NCI-H774 (cell line): ENCODE data around the gene MICAL2.

Source experiments
- DNase-seq: peaks from one replicate; lab custom pipeline; 2025; lab: John Stamatoyannopoulos, UW

Gene MICAL2

GRCh38 chr11:12272821-12273617 lies 162.6 kb downstream of the MICAL2 start:
- no peak for DNase-seq

DNA sequence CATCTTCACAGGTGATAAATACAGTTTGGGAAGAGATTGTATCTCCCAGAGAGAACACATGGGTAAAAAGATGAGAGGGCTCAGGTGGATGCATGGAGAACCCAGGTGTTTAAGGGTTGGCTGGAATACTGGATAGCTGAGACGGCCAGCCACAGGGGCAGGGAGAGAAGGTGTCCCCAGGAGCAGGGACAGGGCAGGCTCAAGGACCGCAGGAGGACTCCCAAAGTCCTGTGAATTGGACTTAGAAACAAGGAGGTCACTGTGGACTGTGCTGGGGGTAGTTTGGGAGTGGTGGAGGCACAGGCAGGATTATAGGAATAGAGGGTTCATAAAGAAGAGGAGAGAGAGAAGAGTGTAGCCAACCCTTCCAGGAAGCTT lies 163.2 kb downstream of the MICAL2 start:
- DNase-seq = no peak

DNA sequence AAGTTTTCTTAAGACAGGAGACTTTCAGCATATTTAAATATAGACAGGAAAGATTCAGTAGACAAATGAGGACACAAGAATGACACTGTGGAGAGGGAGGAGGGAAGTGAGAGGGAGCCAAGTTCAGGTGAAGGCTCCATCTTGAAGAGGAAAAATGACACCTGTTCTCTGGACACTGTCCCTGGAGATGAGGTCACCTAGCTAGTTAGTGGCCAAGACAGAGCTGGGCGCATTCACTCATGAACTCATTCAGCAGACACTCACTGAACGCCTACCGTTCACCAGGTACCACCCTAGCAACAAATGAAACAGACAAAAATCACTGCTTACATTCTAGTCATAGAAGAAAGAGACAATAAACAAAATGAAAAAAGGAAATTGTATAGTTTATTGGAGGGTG lies 163.7 kb downstream of the MICAL2 start:
- no peak for DNase-seq

DNA sequence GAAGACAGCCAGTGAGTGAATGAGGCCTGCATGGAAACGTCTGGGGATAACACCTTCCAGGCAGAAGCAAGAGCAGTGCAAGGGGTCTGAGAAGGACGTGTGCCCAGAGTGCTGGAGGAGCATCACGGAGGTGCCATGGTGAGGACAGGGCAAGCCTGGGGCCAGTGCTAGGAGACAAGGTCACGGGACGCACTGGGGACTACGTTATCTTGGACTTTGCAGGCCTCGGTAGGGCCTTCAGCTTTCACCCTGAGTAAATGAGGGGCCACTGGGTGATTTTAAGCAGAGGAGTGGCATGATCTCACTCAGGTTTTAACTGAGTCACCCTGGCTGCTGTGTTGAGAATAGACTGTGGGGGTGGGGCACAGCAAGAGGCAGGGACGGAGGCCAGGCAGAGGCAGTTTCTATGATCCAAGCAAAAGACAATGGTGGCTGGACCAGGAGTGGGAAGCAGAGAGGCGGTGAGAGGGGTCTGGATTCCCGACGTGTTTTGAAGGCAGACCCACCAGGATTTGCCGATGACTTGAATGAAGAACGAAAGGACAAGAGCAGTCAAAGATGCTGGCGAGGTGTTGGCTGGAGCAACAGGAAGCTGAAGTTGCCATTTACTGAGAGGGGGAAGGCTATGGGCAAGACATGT lies 164.3 kb downstream of the MICAL2 start:
- no peak for DNase-seq

DNA sequence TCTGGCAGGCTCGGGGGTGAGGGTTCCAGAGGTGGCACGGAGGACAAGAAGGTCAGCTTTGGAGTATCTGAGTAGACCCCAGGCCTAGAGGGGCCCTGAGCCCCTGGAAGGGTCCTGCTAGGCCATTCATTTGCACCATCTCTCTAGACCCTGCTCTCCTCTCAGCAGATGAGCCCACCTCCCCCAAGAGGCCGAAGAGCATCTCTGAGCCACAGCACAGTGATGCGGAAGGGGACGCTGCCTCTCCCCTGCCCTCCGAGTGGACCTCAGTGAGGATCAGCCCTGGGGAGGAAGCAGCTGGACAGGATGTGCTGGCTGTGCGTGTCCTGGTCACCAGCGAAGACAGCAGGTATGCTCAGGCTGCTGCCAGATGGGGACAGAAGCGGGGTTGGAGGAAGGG lies 165.4 kb downstream of the MICAL2 start:
- DNase-seq = no peak

DNA sequence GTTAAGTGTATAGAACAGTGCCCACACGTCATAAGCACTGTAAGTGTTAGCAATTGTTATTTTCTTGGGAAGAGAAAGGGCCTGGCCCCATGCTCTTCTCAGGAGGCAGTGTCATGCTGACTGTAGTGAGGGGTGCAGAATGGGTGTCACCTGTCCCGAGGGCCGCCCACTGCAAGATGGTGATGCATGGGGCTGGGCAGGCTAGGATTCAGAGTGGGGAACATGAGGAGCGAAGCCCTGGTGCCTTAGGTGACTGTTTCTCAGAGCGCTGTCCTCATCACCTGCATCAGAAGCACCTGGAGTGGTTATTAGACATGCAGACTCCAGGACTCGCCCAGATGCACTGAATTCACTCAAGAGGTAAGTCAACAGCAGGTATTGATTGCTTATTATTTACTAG lies 166.0 kb downstream of the MICAL2 start:
- peak; percentile 73 for DNase-seq

- peak; percentile 38 for DNase-seq
These were observed 166.6 kb downstream of the MICAL2 start for GRCh38 chr11:12276831-12277475.

- no peak for DNase-seq
These were observed 168.6 kb downstream of the MICAL2 start for GRCh38 chr11:12278766-12279671.

- DNase-seq = no peak
These were observed 169.3 kb downstream of the MICAL2 start for GRCh38 chr11:12279672-12280108.

DNA sequence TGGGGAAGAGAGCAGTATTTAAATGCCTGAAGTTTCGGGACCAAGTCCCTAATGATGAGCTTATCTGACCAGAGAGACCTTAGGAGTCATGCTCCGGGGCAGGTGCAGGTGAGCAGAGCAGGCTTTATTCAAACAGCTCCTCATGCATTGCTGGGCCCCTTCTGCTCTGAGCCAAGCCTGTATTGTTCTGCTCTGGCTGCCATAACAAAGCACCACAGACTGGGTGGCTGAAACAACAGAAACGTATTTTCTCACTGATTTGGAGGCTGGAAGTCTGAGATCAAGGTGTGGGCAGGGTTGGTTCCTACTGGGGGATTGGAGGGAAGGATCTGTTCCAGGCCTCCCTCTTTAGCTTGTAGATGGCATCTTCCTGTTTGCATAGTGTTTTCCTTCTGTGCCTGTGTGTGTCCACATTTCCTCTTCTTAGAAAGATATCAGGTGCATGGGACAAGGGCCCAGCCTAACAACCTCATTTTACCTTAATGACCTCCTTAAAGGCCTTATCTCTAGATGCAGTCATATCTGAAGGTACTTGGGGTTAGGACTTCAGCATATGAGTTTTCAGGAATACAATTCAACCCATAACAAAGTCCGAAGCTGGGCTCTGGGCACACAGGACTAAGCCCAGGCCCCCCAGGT lies 169.9 kb downstream of the MICAL2 start:
- DNase-seq = peak; percentile 40

- DNase-seq = no peak
These were observed 170.6 kb downstream of the MICAL2 start for GRCh38 chr11:12280838-12281565.

GRCh38 chr11:12281571-12282478 lies 171.4 kb downstream of the MICAL2 start:
- DNase-seq = peak; percentile 75

DNA sequence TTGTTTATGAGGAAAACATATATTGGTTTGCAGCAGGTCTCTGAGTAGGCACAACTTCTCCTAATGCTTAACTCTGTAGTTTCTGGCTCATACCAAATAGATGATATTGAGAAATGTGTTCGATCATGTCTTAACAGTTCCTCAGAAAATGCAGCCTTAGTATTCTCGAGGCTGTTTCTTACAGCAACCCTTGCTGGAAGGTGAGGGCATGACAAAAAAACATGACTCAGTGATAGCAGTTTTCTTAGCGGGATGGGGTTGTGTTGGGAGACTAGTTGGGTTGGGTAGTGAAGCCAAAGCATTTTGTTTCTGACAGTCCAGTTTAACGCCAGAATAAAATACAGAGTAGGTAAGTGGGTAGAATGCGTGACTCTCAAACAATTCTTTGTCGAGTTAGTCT lies 172.3 kb downstream of the MICAL2 start:
- DNase-seq = no peak

GRCh38 chr11:12284316-12285050 lies 174.1 kb downstream of the MICAL2 start:
- no peak for DNase-seq

DNA sequence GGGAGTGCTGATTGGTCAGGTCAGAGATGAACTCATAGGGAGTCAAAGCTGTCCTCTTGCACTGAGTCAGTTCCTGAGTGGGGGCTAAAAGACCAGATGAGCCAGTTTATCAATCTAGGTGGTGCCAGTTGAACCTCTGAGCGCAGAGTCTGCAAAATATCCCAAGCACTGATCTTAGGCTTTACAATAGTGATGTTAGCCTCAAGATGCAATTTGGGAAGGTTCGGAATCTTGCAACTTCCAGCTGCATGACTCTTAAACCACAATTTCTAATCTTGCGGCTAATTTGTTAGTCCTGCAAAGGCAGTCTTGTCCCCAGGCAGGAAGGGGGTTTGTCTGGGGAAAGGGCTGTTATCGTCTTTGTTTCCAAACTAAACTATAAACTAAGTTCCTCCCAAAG lies 174.7 kb downstream of the MICAL2 start:
- DNase-seq = no peak

DNA sequence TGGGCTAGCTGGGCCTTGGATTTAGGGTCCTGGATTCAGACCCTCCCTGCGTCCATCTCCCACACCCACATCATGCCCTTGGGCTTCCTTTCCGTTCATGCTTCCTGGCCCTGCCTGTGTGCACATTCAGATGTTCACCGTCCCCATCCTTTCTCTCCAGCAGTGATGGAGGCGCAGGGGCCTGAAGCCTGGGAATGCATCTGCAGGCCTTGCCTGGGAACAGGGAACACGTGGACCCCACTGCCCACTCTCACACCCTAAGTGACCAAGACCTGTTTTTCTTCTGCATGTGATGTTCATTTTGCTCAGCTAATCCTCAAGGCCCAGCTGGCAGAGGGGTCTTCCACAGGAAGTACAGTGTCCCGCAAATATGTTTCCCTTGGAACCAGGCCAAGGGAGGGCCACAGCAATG lies 175.4 kb downstream of the MICAL2 start:
- no peak for DNase-seq

DNA sequence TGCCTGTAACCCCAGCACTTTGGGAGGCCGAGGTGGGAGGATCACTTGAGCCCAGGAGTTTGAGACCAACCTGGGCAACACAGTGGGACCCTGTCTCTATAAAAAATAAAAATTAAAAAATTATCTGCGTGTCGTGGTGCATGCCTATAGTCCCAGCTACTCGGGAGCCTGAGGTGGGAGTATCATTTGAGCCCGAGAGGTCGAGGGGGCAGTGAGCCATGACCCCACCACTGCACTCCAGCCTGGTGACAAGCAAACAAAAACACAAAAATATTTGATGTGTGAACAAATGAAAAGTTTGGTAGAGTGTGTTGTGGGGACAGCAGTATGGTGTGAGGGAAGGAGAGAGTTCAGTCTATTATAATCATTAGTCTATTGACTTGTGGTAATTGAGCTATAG lies 176.2 kb downstream of the MICAL2 start:
- no peak for DNase-seq

- DNase-seq = no peak
These were observed 176.6 kb downstream of the MICAL2 start for GRCh38 chr11:12287009-12287373.
